Mammary epithelial cell (primary cell): ENCODE results near the gene LIN28B.

ENCODE experiments used
- CTCF ChIP-seq, 2 donors: IDR thresholded peaks in 1 of 2; conservative IDR thresholded peaks in 1 of 2; 2 replicates each; pipeline ENCODE4 v1.5.1; 2011 to 2012; ENCODE audit warnings: inconsistent platforms in 2 of 2, low read length in 2 of 2, mild to moderate bottlenecking in 2 of 2, control low read depth in 1 of 2, low read depth in 1 of 2; ENCODE audit not compliant: insufficient read depth in 1 of 2; ENCODE audit errors: extremely low read depth in 1 of 2
- EZH2 ChIP-seq: IDR thresholded peaks from 2 replicates; pipeline ENCODE4 v1.6.1; 2012; ENCODE audit warnings: low read length, inconsistent platforms, borderline replicate concordance

GRCh38 chr6:105095139-105095538 is 138.2 kb downstream of the LIN28B start:
- TF ChIP-seq CTCF (conservative IDR thresholded peaks at IDR 0.05 in 1 of 2, IDR thresholded peaks at IDR 0.05 in 1 of 2; ENCODE audit: extremely low read depth in 1 of 2, insufficient read depth in 1 of 2, low read depth in 1 of 2, low read length in 2 of 2) (no peak), EZH2 (no peak)
